Right ventricle myocardium inferior (tissue), 1 donor: ENCODE data around the gene KLHL7. TPM values are rescaled to one million over a fixed set of nuclear protein-coding genes. Genes with fewer than 3 reads are reported as not detected.
A peak's percentile ranks its signal among the peaks of the same experiment; 100 is the strongest.
"Not testable (repeated sequence)": the region's sequence is repeated elsewhere in the genome, so short reads cannot be mapped to it uniquely, and the experiment has no call there.

Experiments
- ATAC-seq: fragments of 200-7000 bp; cut with Tn5 transposase; one replicate; pipeline ENCODE4 v1.9.1; 2020; ENCODE audit warnings: mild to moderate bottlenecking, moderate library complexity
- DNase-seq: peaks from one replicate; pipeline ENCODE4 v3.0.0; 2021; ENCODE audit errors: missing footprints
- intact Hi-C: fragments of 100-400 bp; cut with DNase I; formaldehyde crosslinking; loops from one replicate; pipeline ENCODE4 v1.11.0; 2022
- total RNA-seq: library from RNA; stranded (reverse); fragmentation: NEBNext Ultra II Directional; extraction: Animal tissue kit (Norgen Biotek cat#: 25700); gene quantifications from one replicate; pipeline ENCODE4 v1.2.1, GENCODE V29; 2021
- donor health status: DM: no; HTN: yes; CAD: no; lungs with severe emphysema.

Gene KLHL7
- total RNA-seq, 1 donor from 2014 or later, result 162 TPM

- intact Hi-C loops, result no loop called here
- DNase-seq (no peak), ATAC-seq (peak; percentile 69)
Observed at GRCh38 chr7:23205909-23206767, 100.6 kb downstream of the KLHL7 start.

DNA sequence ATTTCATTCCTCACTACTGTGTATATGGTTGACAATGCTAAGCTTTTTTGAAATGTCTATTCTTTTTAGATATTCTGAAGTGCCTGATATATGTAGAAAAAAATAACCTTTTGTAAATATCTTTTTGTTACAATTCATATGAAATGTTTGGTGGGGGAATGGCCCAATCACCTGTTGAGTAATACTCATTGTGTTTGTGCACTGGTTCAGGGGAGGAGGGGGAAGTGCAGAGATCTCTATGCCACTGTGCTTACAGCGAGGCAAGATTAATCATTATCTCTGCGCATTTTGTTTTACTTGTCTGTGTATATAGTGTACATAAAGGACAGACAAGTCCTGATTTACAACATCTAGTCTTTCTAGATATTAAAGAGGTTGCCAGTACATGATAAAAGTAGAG lies 101.4 kb downstream of the KLHL7 start:
- intact Hi-C loops, result no loop called here
- ATAC-seq (no peak), DNase-seq (no peak)

DNA sequence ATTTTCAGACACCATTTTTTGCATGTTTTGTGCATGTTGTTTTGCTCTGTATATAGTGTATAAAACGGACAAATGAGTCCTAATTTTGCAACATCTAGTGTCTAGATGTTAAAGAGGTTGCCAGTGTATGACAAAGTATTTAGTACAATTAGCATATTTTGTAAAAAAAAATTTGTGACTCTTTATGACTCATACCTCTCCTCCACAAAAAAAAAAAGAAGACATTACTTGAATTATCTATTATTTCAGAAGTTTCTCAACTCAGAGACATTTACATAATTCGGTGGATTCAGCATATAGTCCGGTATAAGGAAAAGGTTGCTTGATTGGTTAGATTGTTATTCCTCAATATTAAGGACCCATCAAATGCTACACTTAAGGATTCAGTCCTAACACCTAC lies 102.3 kb downstream of the KLHL7 start:
- ATAC-seq (no peak), DNase-seq (no peak)
- intact Hi-C loops, result no loop called here

DNA sequence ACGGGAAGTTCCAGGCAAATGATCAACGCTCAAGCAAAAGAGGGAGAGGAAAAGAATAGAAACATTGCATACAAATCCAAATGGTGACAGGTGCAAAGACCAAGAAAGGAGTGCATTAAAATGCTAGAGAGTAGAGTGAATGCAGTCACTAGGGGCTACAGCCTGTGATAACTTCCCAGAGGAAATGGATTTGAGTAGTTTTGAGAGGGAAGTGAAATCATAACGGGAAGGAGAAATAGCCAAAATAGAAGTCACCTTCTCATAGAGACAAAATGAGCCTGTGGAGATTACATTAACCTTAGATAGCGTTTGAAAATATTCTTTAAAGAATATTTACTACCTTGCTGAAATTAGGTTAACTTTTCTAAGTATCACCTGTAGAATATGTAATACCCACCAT lies 102.7 kb downstream of the KLHL7 start:
- intact Hi-C loops, result no loop called here
- ATAC-seq (no peak), DNase-seq (no peak)

DNA sequence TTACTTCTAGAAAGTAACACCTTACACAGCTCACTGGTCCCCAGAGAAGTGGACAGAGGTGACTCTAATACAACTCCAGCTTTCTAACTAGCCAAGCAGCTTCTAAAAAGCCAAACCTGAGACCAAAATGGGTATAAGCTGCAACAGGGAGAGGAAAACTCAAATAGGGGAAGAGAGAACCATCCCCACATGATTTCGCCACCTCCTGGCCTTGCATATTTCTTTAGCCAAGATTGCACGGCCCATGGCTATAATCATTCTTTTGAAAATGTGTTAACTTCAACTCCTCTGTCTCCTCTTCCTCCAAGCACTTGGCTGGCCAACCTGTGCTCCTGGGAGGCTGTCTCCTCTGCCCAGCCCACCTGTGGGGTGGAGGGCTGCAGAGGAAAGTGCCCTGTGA lies 104.9 kb downstream of the KLHL7 start:
- ATAC-seq, result no peak
- DNase-seq, result no peak
- intact Hi-C loops, result no loop called here

DNA sequence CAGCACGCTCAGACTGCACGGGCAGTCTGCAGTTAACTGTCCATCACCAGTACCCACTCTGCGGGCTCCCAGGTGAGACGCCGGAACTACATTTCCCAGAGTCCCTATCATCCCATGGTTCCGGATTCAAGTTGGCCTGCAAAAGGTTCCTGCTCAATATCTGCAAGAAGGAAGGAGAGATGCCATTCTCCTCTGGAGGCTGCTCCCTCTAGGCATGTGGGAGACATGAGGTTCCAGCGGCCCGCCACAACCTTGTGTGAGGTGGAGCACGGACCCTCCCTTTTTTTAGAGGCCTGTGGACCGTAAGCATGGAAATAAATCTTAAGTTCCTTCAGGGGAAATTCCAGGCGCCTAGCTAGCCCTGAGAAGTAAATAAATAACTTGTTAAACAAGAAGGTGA lies 106.0 kb downstream of the KLHL7 start:
- DNase-seq, result no peak
- intact Hi-C loops, result no loop called here
- ATAC-seq, result no peak

DNA sequence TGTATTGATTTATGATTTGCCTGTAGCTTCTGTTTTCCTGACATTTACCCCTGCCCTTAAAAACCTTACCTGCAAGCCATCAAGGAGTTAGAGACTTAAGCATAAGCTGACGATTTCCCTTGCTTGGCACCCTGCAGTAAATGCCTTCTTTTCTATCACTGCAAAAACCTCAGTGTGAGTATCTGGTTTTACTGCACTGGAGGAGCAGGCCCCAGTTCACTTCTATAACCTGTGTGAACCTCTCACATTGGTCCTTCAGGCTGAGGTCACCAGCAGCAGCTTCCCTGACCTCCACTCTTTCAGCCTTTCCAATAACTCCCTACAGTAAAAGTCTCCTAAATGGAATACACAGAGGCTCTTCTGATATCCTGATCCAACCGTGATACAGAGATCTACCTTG lies 106.8 kb downstream of the KLHL7 start:
- ATAC-seq (no peak), DNase-seq (no peak)
- intact Hi-C loops, result no loop called here

DNA sequence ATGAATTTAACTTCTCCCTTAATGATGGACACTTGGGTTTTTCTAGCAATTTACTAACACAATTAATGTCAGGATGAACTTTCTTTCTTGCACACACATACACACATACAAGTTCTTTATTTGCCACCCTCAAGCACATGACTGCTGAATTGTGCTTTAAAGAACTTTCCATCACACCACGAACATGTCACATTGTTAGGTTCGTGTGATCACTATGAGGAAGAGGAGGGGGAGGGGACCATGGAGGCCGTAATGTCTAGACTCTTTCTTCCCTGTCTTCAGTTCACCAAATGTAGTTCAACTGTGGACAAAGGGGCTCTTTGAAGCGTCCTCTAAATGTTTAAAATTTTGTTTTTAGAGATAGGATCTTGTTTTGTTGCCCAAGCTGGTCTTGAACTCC lies 107.3 kb downstream of the KLHL7 start:
- intact Hi-C loops, result no loop called here
- ATAC-seq, result no peak
- DNase-seq, result no peak

GRCh38 chr7:23213755-23214154 lies 108.2 kb downstream of the KLHL7 start:
- intact Hi-C loops, result no loop called here
- no peak for ATAC-seq

GRCh38 chr7:23214423-23214822 lies 108.8 kb downstream of the KLHL7 start:
- DNase-seq (no peak), ATAC-seq (no peak)
- intact Hi-C loops, result no loop called here

More at GRCh38 chr7:23213755-23214154, 108.2 kb downstream of the KLHL7 start:
- no peak for DNase-seq

- ATAC-seq (no peak), DNase-seq (no peak)
- intact Hi-C loops, result no loop called here
Observed at GRCh38 chr7:23214938-23215337, 109.4 kb downstream of the KLHL7 start.

DNA sequence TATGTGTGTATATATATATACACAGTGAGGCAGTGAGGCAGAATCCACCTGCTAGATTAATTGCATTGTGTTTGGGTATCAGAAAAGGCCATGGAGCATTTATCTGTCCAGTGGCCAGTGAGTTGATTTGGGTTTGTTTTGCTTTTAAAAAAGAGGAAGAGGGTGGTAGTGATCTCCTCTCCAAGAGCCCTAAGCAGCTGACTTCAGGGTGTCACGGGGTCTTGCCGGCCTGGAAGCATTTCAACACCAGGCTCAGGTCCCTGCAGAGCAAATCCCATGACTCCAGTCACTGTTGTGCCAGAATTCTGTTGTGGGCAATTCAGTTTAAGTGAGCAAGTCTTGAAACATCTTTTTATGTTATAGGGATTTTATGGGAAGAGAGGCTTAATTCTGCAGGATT lies 110.4 kb downstream of the KLHL7 start:
- intact Hi-C loops, result no loop called here
- no peak for DNase-seq
- ATAC-seq, result peak; percentile 66

DNA sequence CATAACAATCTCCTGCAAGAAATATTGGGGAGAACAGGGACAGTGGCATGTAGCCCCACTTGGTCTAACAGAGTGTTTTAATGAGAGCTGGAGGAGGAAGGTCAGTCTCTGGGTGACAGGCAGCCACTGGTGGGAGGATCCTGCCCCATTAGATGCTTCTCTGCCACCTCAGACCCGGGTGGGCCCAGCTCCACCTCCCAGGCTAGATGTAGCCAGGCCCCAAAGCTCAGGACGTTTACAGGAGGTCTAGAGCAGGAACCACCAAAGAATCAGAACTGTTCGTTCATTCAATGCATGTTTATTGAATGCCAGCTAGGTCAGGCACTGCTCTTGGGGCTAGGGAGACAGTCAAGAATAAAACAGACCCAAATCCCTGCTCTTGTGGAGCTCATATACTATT lies 112.6 kb downstream of the KLHL7 start:
- DNase-seq, result no peak
- intact Hi-C loops, result no loop called here
- no peak for ATAC-seq

- no peak for DNase-seq
- no peak for ATAC-seq
- intact Hi-C loops, result no loop called here
Observed at GRCh38 chr7:23220690-23221305, 115.2 kb downstream of the KLHL7 start.

DNA sequence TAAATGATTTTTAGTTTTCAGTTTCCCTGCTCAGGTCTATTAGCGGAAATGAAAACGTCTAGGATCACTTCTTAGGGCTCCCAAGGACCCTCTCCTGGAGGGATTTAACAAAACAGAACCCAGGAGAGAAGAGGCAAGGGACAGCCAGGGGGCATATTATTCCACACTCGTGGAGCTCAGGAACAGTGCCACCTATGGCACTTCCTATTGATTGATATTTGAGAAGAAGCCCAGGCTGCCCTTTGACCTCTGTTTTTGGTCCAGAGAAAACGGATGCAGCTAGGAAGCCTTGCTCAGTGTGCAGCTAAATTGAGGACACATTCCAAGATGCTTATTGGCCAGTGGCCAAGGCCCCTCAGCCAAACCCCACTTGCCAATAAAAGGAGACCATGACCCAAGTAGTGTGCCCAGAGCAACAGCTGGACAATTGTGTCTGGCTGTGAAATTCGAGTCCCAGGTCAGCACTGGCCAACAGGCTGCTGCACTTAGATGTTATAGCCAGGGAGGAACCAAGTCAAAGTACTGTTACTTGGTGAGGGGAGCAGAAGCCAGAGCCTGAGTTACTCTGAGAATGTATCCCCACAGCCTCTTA lies 117.0 kb downstream of the KLHL7 start:
- DNase-seq (no peak), ATAC-seq (no peak)
- intact Hi-C loops, result no loop called here

DNA sequence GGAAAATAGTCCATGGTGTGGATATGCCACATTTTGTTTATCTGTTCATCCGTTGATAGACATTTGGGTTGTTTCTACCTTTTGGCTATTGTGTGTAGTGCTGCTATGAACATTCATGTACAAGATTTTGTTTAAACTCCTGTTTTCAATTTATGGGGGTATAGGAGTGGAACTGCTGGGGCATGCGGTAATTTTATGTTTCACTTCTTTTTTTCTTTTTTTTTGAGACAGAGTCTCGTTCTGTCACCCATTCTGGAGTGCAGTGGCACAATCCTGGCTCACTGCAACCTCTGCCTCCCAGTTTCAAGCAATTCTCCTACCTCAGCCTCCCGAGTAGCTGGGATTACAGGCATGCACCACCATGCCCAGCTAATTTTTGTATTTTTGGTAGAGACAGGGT lies 118.8 kb downstream of the KLHL7 start:
- intact Hi-C loops, ATAC-seq, DNase-seq: not testable (repeated sequence)

- intact Hi-C loops, result no loop called here
- no peak for DNase-seq
- no peak for ATAC-seq
Observed at GRCh38 chr7:23226844-23227450, 121.4 kb downstream of the KLHL7 start.
